HG02840 (cell line): Measurements from ENCODE around the gene FAM53A.
"Not testable (repeated sequence)": the region's sequence is repeated elsewhere in the genome, so short reads cannot be mapped to it uniquely, and the experiment has no call there.

ENCODE experiments used
- ATAC-seq: cut with Tn5 transposase; IDR thresholded peaks from one replicate; pipeline ENCODE4 v1.9.1; 2021; ENCODE audit warnings: mild to moderate bottlenecking, moderate library complexity, moderate number of reproducible peaks; ENCODE audit not compliant: unreplicated experiment, low FRiP score

Gene FAM53A

GRCh38 chr4:1690698-1691097, 6.6 kb upstream of the FAM53A start:
- no peak for ATAC-seq

GRCh38 chr4:1686440-1687036, 2.4 kb upstream of the FAM53A start:
- ATAC-seq = no peak

GRCh38 chr4:1685235-1686150, 1.4 kb upstream of the FAM53A start:
- no peak for ATAC-seq

GRCh38 chr4:1684506-1685234, 557 bp upstream of the FAM53A start:
- ATAC-seq = no peak

GRCh38 chr4:1683261-1683735, 815 bp downstream of the FAM53A start:
- ATAC-seq = no peak

GRCh38 chr4:1682860-1683259, 1.3 kb downstream of the FAM53A start:
- ATAC-seq = no peak

GRCh38 chr4:1678244-1678643, 5.9 kb downstream of the FAM53A start:
- no peak for ATAC-seq

- ATAC-seq = no peak
Observed at GRCh38 chr4:1676605-1677525, 7.2 kb downstream of the FAM53A start.

GRCh38 chr4:1675802-1676137, 8.3 kb downstream of the FAM53A start:
- ATAC-seq = no peak

- no peak for ATAC-seq
Observed at GRCh38 chr4:1675136-1675801, 8.8 kb downstream of the FAM53A start.

- ATAC-seq = no peak
Observed at GRCh38 chr4:1674682-1675081, 9.4 kb downstream of the FAM53A start.

- ATAC-seq = no peak
Observed at GRCh38 chr4:1673671-1674070, 10.4 kb downstream of the FAM53A start.

- ATAC-seq = not testable (repeated sequence)
Observed at GRCh38 chr4:1671011-1671410, 13.1 kb downstream of the FAM53A start.

- no peak for ATAC-seq
Observed at GRCh38 chr4:1670279-1670678, 13.8 kb downstream of the FAM53A start.

- ATAC-seq = no peak
Observed at GRCh38 chr4:1669850-1670249, 14.3 kb downstream of the FAM53A start.

GRCh38 chr4:1669270-1669669, 14.8 kb downstream of the FAM53A start:
- no peak for ATAC-seq

- ATAC-seq = no peak
Observed at GRCh38 chr4:1668488-1668840, 15.6 kb downstream of the FAM53A start.

GRCh38 chr4:1667273-1667672, 16.8 kb downstream of the FAM53A start:
- ATAC-seq = no peak

GRCh38 chr4:1666391-1666790, 17.7 kb downstream of the FAM53A start:
- ATAC-seq = no peak

- ATAC-seq = no peak
Observed at GRCh38 chr4:1664141-1664540, 20.0 kb downstream of the FAM53A start.
